ENCODE results near the gene AACS.

GRCh38 chr12:125149160-125150108, 84.2 kb downstream of the AACS start:
- no peak for TF ChIP-seq RBBP5 (IDR thresholded peaks at IDR 0.05; ENCODE audit: borderline replicate concordance, low read depth, low read length)
- no peak for TF ChIP-seq YY1 (IDR thresholded peaks at IDR 0.05; ENCODE audit: low read depth, low read length)
- TF ChIP-seq CTCF (IDR thresholded peaks at IDR 0.05; ENCODE audit: control extremely low read depth in 1 of 3, insufficient read depth in 1 of 3, low read depth in 1 of 3, low read length in 3 of 3): no peak
- no peak for TF ChIP-seq POLR2A (IDR thresholded peaks at IDR 0.05; ENCODE audit: control extremely low read depth in 1 of 2, low read depth in 2 of 2, low read length in 2 of 2)
- TF ChIP-seq SIN3A (conservative IDR thresholded peaks at IDR 0.05 in 1 of 2, IDR thresholded peaks at IDR 0.05 in 1 of 2; ENCODE audit: low read depth in 1 of 2, low read length in 2 of 2): no peak
- no peak for TF ChIP-seq CHD1 (IDR thresholded peaks at IDR 0.05; ENCODE audit: low read depth, low read length)
- TF ChIP-seq HDAC2 (IDR thresholded peaks at IDR 0.05; ENCODE audit: borderline replicate concordance in 1 of 2, low read depth in 2 of 2, low read length in 2 of 2): no peak
- TF ChIP-seq PHF8 (conservative IDR thresholded peaks at IDR 0.05; ENCODE audit: low read depth, low read length): no peak
- no peak for TF ChIP-seq EZH2 (IDR thresholded peaks at IDR 0.05; ENCODE audit: low read depth, low read length, severe bottlenecking)
- TF ChIP-seq JUN (IDR thresholded peaks at IDR 0.05; ENCODE audit: low read depth, low read length): no peak
- TF ChIP-seq SP1 (IDR thresholded peaks at IDR 0.05; ENCODE audit: low read depth, low read length): no peak
- no peak for TF ChIP-seq TAF1 (IDR thresholded peaks at IDR 0.05; ENCODE audit: low read depth, low read length)

All from H1 (cell line).